ENCODE results near the gene PRKN. TPM values are rescaled to one million over a fixed set of nuclear protein-coding genes. Genes with fewer than 3 reads are reported as not detected.

PRKN gene
- total RNA-seq, 1 experiment from 2014 or later: 2.0 TPM

- no peaks in the 10 kb centered on the region for H3K27me3 Mint-ChIP-seq (ENCODE audit: low read depth)
- H3K23ac ChIP-seq (ENCODE audit: insufficient read length, low read depth, low read length): no peak overlapping the region
- no peak overlapping the region for H2BK12ac ChIP-seq (ENCODE audit: insufficient read length, low read depth, low read length)
- no peak overlapping the region for H4K5ac ChIP-seq (ENCODE audit: insufficient read length, low read depth, low read length)
- no peak overlapping the region for H3T11ph ChIP-seq (ENCODE audit: low read length)
- H3K56ac ChIP-seq (ENCODE audit: insufficient read length, low read depth, low read length): no peak overlapping the region
- H4K20me1 ChIP-seq (ENCODE audit: control insufficient read depth, insufficient read depth, insufficient read length): no peaks in the 10 kb centered on the region
- H2BK120ac ChIP-seq (ENCODE audit: low read depth, low read length, poor library complexity, severe bottlenecking): no peak overlapping the region
- no peak overlapping the region for H3K27ac Mint-ChIP-seq
- no peaks in the 10 kb centered on the region for H3K27me3 ChIP-seq (ENCODE audit: insufficient read depth, low read length)
- H2BK20ac ChIP-seq (ENCODE audit: low read depth, low read length, poor library complexity, severe bottlenecking): no peak overlapping the region
- H2AK5ac ChIP-seq (ENCODE audit: insufficient read length, low read length): no peak overlapping the region
- H3K4me1 ChIP-seq (ENCODE audit: insufficient read depth, low read length): no peaks in the 10 kb centered on the region
- no peak overlapping the region for H3K4me3 Mint-ChIP-seq
- no peak overlapping the region for H2BK5ac ChIP-seq (ENCODE audit: insufficient read length, low read length)
- H3K4me1 Mint-ChIP-seq: peaks cover 0 to 4% of the 10 kb centered on the region in 2 experiments; a peak in 1 of 4 replicates
- H3K23me2 ChIP-seq (ENCODE audit: insufficient read length, low read depth, low read length, poor library complexity, severe bottlenecking): no peaks in the 10 kb centered on the region
- H3K79me1 ChIP-seq (ENCODE audit: insufficient read depth, low read depth, low read length, poor library complexity, severe bottlenecking): no peaks in the 10 kb centered on the region
- no peaks in the 10 kb centered on the region for H3K9me3 Mint-ChIP-seq
- H4K91ac ChIP-seq (ENCODE audit: insufficient read length, low read depth, low read length): no peak overlapping the region
- no peak for DNase-seq
- H4K8ac ChIP-seq (replicated peaks; ENCODE audit: insufficient read length, low read depth, low read length): no peak overlapping the region
- no peaks in the 10 kb centered on the region for H3K9me3 ChIP-seq (ENCODE audit: control insufficient read depth, low read depth, low read length)
- no peak overlapping the region for H3K4me2 ChIP-seq (ENCODE audit: insufficient read depth, insufficient read length, low read length)
- no peak overlapping the region for H3K4ac ChIP-seq (ENCODE audit: low read depth, low read length)
- no peaks in the 10 kb centered on the region for H3K36me3 Mint-ChIP-seq (ENCODE audit: insufficient read depth in 1 of 3, low read depth in 3 of 3)
- no CpG with 5 or more reads among the region's 2 CpGs for WGBS (ENCODE audit: extremely low coverage, insufficient read length, low lambda C conversion rate)
- H3K14ac ChIP-seq (ENCODE audit: insufficient read depth, low read length): no peak overlapping the region
- no peak overlapping the region for H3K18ac ChIP-seq (ENCODE audit: insufficient read length, low read depth, low read length)
- no peak overlapping the region for H2AFZ ChIP-seq (ENCODE audit: low read length)
- H2BK15ac ChIP-seq (ENCODE audit: low read depth, low read length): no peak overlapping the region
- H3K27ac ChIP-seq (ENCODE audit: insufficient read length, low read depth, low read length): no peak overlapping the region
- TF ChIP-seq CTCF (conservative IDR thresholded peaks at IDR 0.05): no peak
- H3K9ac ChIP-seq (ENCODE audit: extremely low read depth, insufficient read length, low read length): no peak overlapping the region
- H3K79me2 ChIP-seq (ENCODE audit: insufficient read depth, low read length): no peaks in the 10 kb centered on the region
Observed at GRCh38 chr6:162644153-162644552, 83.4 kb downstream of the PRKN start.
